ENCODE measurements around the gene PTPN4. TPM values are rescaled to one million over a fixed set of nuclear protein-coding genes. Genes with fewer than 3 reads are reported as not detected.

The PTPN4 gene
- total and polyA plus RNA-seq, 2 donors (not counting 1 experiment from before 2014, with no cell fraction given) = 5.3 to 22.3 TPM

GRCh38 chr2:119921825-119922224 is 162.1 kb downstream of the PTPN4 start:
- H3K79me2 ChIP-seq (ENCODE audit: control insufficient read depth, insufficient read depth, low read length) = no peaks in the 10 kb centered on the region
- no peaks in the 10 kb centered on the region for H3K36me3 ChIP-seq (ENCODE audit: control insufficient read depth, insufficient read depth, low read length)
- no peak overlapping the region for H2AFZ ChIP-seq (ENCODE audit: low read length)
- no peaks in the 10 kb centered on the region for H3K4me1 ChIP-seq (ENCODE audit: control insufficient read depth, extremely low read depth, insufficient read depth, low read length)
- DNase-seq (ENCODE audit: low read depth in 2 of 2) = no peak
- H3K9ac ChIP-seq (ENCODE audit: insufficient read depth, low read length) = no peak overlapping the region
- no peaks in the 10 kb centered on the region for H3K9me3 ChIP-seq (ENCODE audit: control insufficient read depth, insufficient read depth, low read depth, low read length)
- H3K4me3 ChIP-seq (replicated peaks in 1 of 4; ENCODE audit: control extremely low read depth in 1 of 4, insufficient read depth in 1 of 4, low read depth in 3 of 4, low read length in 4 of 4) = no peak overlapping the region
- TF ChIP-seq EZH2 (IDR thresholded peaks at IDR 0.05; ENCODE audit: low read length, missing control alignments) = no peak
- no peak for TF ChIP-seq CTCF (conservative IDR thresholded peaks at IDR 0.05 in 1 of 2, IDR thresholded peaks at IDR 0.05 in 1 of 2; ENCODE audit: low read depth in 1 of 2, low read length in 2 of 2)
- H4K20me1 ChIP-seq (ENCODE audit: control insufficient read depth, extremely low read depth, insufficient read depth, low read length) = no peaks in the 10 kb centered on the region
- no peak overlapping the region for H3K4me2 ChIP-seq (ENCODE audit: extremely low read depth, insufficient read depth, low read length)
- no peaks in the 10 kb centered on the region for H3K27me3 ChIP-seq (ENCODE audit: control insufficient read depth, insufficient read depth, low read length)
- no peak overlapping the region for H3K27ac ChIP-seq (ENCODE audit: insufficient read depth, low read length)

GRCh38 chr2:119922699-119923098 is 163.0 kb downstream of the PTPN4 start:
- TF ChIP-seq EZH2 (IDR thresholded peaks at IDR 0.05; ENCODE audit: low read length, missing control alignments) = no peak
- TF ChIP-seq CTCF (conservative IDR thresholded peaks at IDR 0.05 in 1 of 2, IDR thresholded peaks at IDR 0.05 in 1 of 2; ENCODE audit: low read depth in 1 of 2, low read length in 2 of 2) = no peak
- Histone ChIP-seq H3K4me1 (ENCODE audit: control insufficient read depth, extremely low read depth, insufficient read depth, low read length) (no peaks in the 10 kb centered on the region), H3K9ac (ENCODE audit: insufficient read depth, low read length) (no peak overlapping the region), H3K27ac (ENCODE audit: insufficient read depth, low read length) (no peak overlapping the region), H3K36me3 (ENCODE audit: control insufficient read depth, insufficient read depth, low read length) (no peaks in the 10 kb centered on the region), H3K4me2 (ENCODE audit: extremely low read depth, insufficient read depth, low read length) (no peak overlapping the region), H3K27me3 (ENCODE audit: control insufficient read depth, insufficient read depth, low read length) (no peaks in the 10 kb centered on the region), H3K9me3 (ENCODE audit: control insufficient read depth, insufficient read depth, low read depth, low read length) (no peaks in the 10 kb centered on the region), H4K20me1 (ENCODE audit: control insufficient read depth, extremely low read depth, insufficient read depth, low read length) (no peaks in the 10 kb centered on the region), H3K79me2 (ENCODE audit: control insufficient read depth, insufficient read depth, low read length) (no peaks in the 10 kb centered on the region), H2AFZ (ENCODE audit: low read length) (no peak overlapping the region), H3K4me3 (replicated peaks in 1 of 4; ENCODE audit: control extremely low read depth in 1 of 4, insufficient read depth in 1 of 4, low read depth in 3 of 4, low read length in 4 of 4) (no peak overlapping the region)
- DNase-seq (ENCODE audit: low read depth in 2 of 2) = no peak

- Histone ChIP-seq H4K20me1 (ENCODE audit: control insufficient read depth, extremely low read depth, insufficient read depth, low read length) (no peaks in the 10 kb centered on the region), H3K9ac (ENCODE audit: insufficient read depth, low read length) (no peak overlapping the region), H3K4me1 (ENCODE audit: control insufficient read depth, extremely low read depth, insufficient read depth, low read length) (no peaks in the 10 kb centered on the region), H2AFZ (ENCODE audit: low read length) (no peak overlapping the region), H3K27me3 (ENCODE audit: control insufficient read depth, insufficient read depth, low read length) (no peaks in the 10 kb centered on the region), H3K27ac (ENCODE audit: insufficient read depth, low read length) (no peak overlapping the region), H3K79me2 (ENCODE audit: control insufficient read depth, insufficient read depth, low read length) (no peaks in the 10 kb centered on the region), H3K9me3 (ENCODE audit: control insufficient read depth, insufficient read depth, low read depth, low read length) (no peaks in the 10 kb centered on the region), H3K4me2 (ENCODE audit: extremely low read depth, insufficient read depth, low read length) (no peak overlapping the region), H3K36me3 (ENCODE audit: control insufficient read depth, insufficient read depth, low read length) (no peaks in the 10 kb centered on the region), H3K4me3 (replicated peaks in 1 of 4; ENCODE audit: control extremely low read depth in 1 of 4, insufficient read depth in 1 of 4, low read depth in 3 of 4, low read length in 4 of 4) (no peak overlapping the region)
- TF ChIP-seq CTCF (conservative IDR thresholded peaks at IDR 0.05 in 1 of 2, IDR thresholded peaks at IDR 0.05 in 1 of 2; ENCODE audit: low read depth in 1 of 2, low read length in 2 of 2) = no peak
- TF ChIP-seq EZH2 (IDR thresholded peaks at IDR 0.05; ENCODE audit: low read length, missing control alignments) = no peak
- DNase-seq (ENCODE audit: low read depth in 2 of 2) = no peak
Observed at GRCh38 chr2:119929537-119929936, 169.8 kb downstream of the PTPN4 start.
